Astrocyte (in vitro differentiated cells and primary cell): ENCODE data around the gene SHBG. TPM values are rescaled to one million over a fixed set of nuclear protein-coding genes. Genes with fewer than 3 reads are reported as not detected.
A peak's percentile ranks its signal among the peaks of the same experiment; 100 is the strongest.

Experiments used
- DNase-seq: peaks from one replicate; pipeline ENCODE4 v3.0.0-alpha.2; 2010; ENCODE audit warnings: low read depth
- FAIRE-seq: peaks from 2 replicates; lab custom pipeline; 2011; peaks lifted over from hg19 to GRCh38; lab: Jason Lieb, UNC
- H2AFZ ChIP-seq: 2 replicates; pipeline ENCODE4 v1.6.0; 2012; ENCODE audit warnings: low read depth, low read length, inconsistent platforms
- H3K27ac ChIP-seq: 2 replicates; pipeline ENCODE4 v1.5.1; 2011; ENCODE audit warnings: low read depth, low read length, inconsistent platforms
- H3K27me3 ChIP-seq: 2 replicates; pipeline ENCODE4 v1.6.0; 2011; ENCODE audit warnings: low read length, inconsistent platforms; ENCODE audit not compliant: insufficient read depth
- H3K36me3 ChIP-seq: 2 replicates; pipeline ENCODE4 v1.5.1; 2011; ENCODE audit warnings: low read length, inconsistent platforms; ENCODE audit not compliant: insufficient read depth
- H3K4me1 ChIP-seq: 2 replicates; pipeline ENCODE4 v1.5.1; 2011; ENCODE audit warnings: low read length, inconsistent platforms; ENCODE audit not compliant: insufficient read depth
- H3K4me2 ChIP-seq: 2 replicates; pipeline ENCODE4 v1.6.0; 2012; ENCODE audit warnings: low read length, inconsistent platforms
- H3K4me3 ChIP-seq: 2 replicates; pipeline ENCODE4 v1.5.1; 2011; ENCODE audit warnings: low read depth, mild to moderate bottlenecking, low read length, inconsistent platforms; ENCODE audit not compliant: insufficient read depth
- H3K79me2 ChIP-seq: 2 replicates; pipeline ENCODE4 v1.6.0; 2012; ENCODE audit warnings: mild to moderate bottlenecking, low read length, inconsistent platforms; ENCODE audit not compliant: insufficient read depth
- H3K9ac ChIP-seq: 2 replicates; pipeline ENCODE4 v1.6.0; 2012; ENCODE audit warnings: mild to moderate bottlenecking, low read length, inconsistent platforms
- H3K9me3 ChIP-seq: 2 replicates; pipeline ENCODE4 v1.5.1; 2012; ENCODE audit warnings: low read depth, mild to moderate bottlenecking, low read length, inconsistent platforms; ENCODE audit not compliant: insufficient read depth
- H4K20me1 ChIP-seq: 2 replicates; pipeline ENCODE4 v1.6.0; 2012; ENCODE audit warnings: low read length, inconsistent platforms; ENCODE audit not compliant: insufficient read depth
- H3K27ac Mint-ChIP-seq: one replicate; pipeline ENCODE4 v1.8.0; 2021; ENCODE audit warnings: mild to moderate bottlenecking, mixed read lengths; ENCODE audit not compliant: unreplicated experiment
- H3K27me3 Mint-ChIP-seq: one replicate; pipeline ENCODE4 v1.8.0; 2021; ENCODE audit warnings: low read depth, mixed read lengths; ENCODE audit not compliant: unreplicated experiment
- H3K36me3 Mint-ChIP-seq: one replicate; pipeline ENCODE4 v1.8.0; 2021; ENCODE audit warnings: low read depth, mixed read lengths; ENCODE audit not compliant: unreplicated experiment
- H3K4me1 Mint-ChIP-seq: one replicate; pipeline ENCODE4 v1.8.0; 2021; ENCODE audit warnings: low read depth, mixed read lengths; ENCODE audit not compliant: unreplicated experiment
- H3K4me3 Mint-ChIP-seq: one replicate; pipeline ENCODE4 v1.8.0; 2021; ENCODE audit warnings: mild to moderate bottlenecking, moderate library complexity, mixed read lengths; ENCODE audit not compliant: unreplicated experiment
- H3K9me3 Mint-ChIP-seq: one replicate; pipeline ENCODE4 v1.8.0; 2021; ENCODE audit warnings: mild to moderate bottlenecking, mixed read lengths; ENCODE audit not compliant: unreplicated experiment
- CTCF ChIP-seq: IDR thresholded peaks from 2 replicates; pipeline ENCODE4 v1.5.1; 2011; ENCODE audit warnings: low read depth, mild to moderate bottlenecking, inconsistent platforms, low read length, moderate library complexity; ENCODE audit not compliant: insufficient read depth
- EZH2 ChIP-seq: IDR thresholded peaks from 2 replicates; pipeline ENCODE4 v1.6.1; 2012; ENCODE audit warnings: mild to moderate bottlenecking, low read length, inconsistent platforms; ENCODE audit not compliant: insufficient read depth
- total RNA-seq: library from RNA; stranded (reverse); gene quantifications from 2 replicates; pipeline ENCODE4 v1.2.1, GENCODE V29; 2021

SHBG gene
- total RNA-seq, 1 donor from 2014 or later = 0.79 TPM

DNA sequence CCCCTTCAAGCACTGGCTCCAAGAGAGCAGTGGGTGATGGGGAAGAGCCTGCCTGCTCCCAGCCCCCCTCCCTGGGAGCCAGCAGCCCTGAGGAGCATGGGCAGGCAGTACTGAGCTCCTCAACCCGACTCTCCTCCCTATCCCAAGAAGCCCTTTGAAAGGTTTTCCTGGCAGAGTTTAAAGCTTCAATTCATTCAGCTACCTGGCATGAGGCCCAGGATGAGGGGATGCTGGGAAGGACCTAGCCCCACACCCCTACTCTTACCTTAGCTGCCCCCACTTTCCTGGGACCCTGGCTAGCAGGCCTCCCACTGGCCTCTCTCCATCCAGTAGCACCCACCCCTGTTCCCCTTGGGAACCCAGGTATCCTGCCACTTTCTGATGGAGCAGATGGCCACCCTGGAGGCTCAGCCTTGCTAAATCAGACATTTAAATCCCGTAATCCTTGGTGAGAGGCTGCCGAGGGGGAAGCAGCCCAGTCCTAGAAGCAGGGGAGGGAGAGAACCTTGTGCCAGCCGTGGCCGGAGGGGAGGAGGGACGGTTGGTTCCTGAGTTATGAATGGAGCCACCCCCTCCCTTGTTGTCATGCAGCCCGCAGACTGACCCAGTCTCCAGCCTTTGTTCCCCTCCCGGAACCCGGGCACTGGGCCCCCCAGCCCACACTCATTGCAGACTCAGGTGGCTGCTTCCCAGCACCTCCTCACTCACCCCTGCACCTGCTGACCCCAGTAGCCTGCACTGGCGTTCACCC, 37.9 kb downstream of the SHBG start:
- TF ChIP-seq CTCF (no peak), EZH2 (no peak)
- H3K27me3 Mint-ChIP-seq = no peaks in the 10 kb centered on the region
- Histone ChIP-seq H3K79me2 (no peaks in the 10 kb centered on the region), H4K20me1 (no peaks in the 10 kb centered on the region), H3K4me1 (no peaks in the 10 kb centered on the region), H2AFZ (no peak overlapping the region), H3K36me3 (peaks cover 13% of the 10 kb centered on the region), H3K9me3 (no peaks in the 10 kb centered on the region), H3K4me3 (no peak overlapping the region), H3K4me2 (no peak overlapping the region), H3K27ac (no peak overlapping the region), H3K27me3 (no peaks in the 10 kb centered on the region), H3K9ac (no peak overlapping the region)
- peaks cover 15% of the 10 kb centered on the region for H3K36me3 Mint-ChIP-seq
- no peak for FAIRE-seq
- H3K4me1 Mint-ChIP-seq = no peaks in the 10 kb centered on the region
- no peak overlapping the region for H3K27ac Mint-ChIP-seq
- no peak for DNase-seq
- H3K4me3 Mint-ChIP-seq = no peak overlapping the region
- no peaks in the 10 kb centered on the region for H3K9me3 Mint-ChIP-seq

- no peaks in the 10 kb centered on the region for H3K27me3 Mint-ChIP-seq
- Histone ChIP-seq H3K27ac (no peak overlapping the region), H2AFZ (no peak overlapping the region), H3K4me2 (no peak overlapping the region), H3K36me3 (peaks cover 19% of the 10 kb centered on the region), H3K9me3 (peaks cover 2% of the 10 kb centered on the region), H4K20me1 (no peaks in the 10 kb centered on the region), H3K9ac (no peak overlapping the region), H3K79me2 (no peaks in the 10 kb centered on the region), H3K4me1 (no peaks in the 10 kb centered on the region), H3K27me3 (no peaks in the 10 kb centered on the region), H3K4me3 (no peak overlapping the region)
- H3K4me3 Mint-ChIP-seq = no peak overlapping the region
- no peak for TF ChIP-seq EZH2
- no peak for TF ChIP-seq CTCF
- peaks cover 20% of the 10 kb centered on the region for H3K36me3 Mint-ChIP-seq
- no peaks in the 10 kb centered on the region for H3K9me3 Mint-ChIP-seq
- H3K27ac Mint-ChIP-seq = no peak overlapping the region
- FAIRE-seq (no peak), DNase-seq (no peak)
- H3K4me1 Mint-ChIP-seq = no peaks in the 10 kb centered on the region
Observed at GRCh38 chr17:7668482-7668881, 38.5 kb downstream of the SHBG start.

- H3K36me3 Mint-ChIP-seq = peaks cover 33% of the 10 kb centered on the region
- H2AFZ ChIP-seq = no peak overlapping the region
- no peak overlapping the region for H3K4me2 ChIP-seq
- H4K20me1 ChIP-seq = peaks cover 8% of the 10 kb centered on the region
- H3K4me1 Mint-ChIP-seq = peaks cover 19% of the 10 kb centered on the region
- no peaks in the 10 kb centered on the region for H3K27me3 ChIP-seq
- peaks cover 28% of the 10 kb centered on the region for H3K36me3 ChIP-seq
- H3K27ac Mint-ChIP-seq = no peak overlapping the region
- H3K9me3 Mint-ChIP-seq = peaks cover 3% of the 10 kb centered on the region
- no peak for FAIRE-seq
- H3K79me2 ChIP-seq = peaks cover 8% of the 10 kb centered on the region
- peak; percentile 21 for TF ChIP-seq CTCF
- no peak for TF ChIP-seq EZH2
- H3K4me3 Mint-ChIP-seq = no peak overlapping the region
- peaks cover 5% of the 10 kb centered on the region for H3K4me1 ChIP-seq
- H3K9me3 ChIP-seq = peaks cover 8% of the 10 kb centered on the region
- H3K27ac ChIP-seq = no peak overlapping the region
- H3K9ac ChIP-seq = no peak overlapping the region
- H3K27me3 Mint-ChIP-seq = no peaks in the 10 kb centered on the region
- H3K4me3 ChIP-seq = no peak overlapping the region
- DNase-seq = no peak
Observed at GRCh38 chr17:7673239-7673638, 43.3 kb downstream of the SHBG start.
